HepG2 (cell line): Measurements from ENCODE around the gene SHFL. TPM values are rescaled to one million over a fixed set of nuclear protein-coding genes. Genes with fewer than 3 reads are reported as not detected.

Source experiments
- GMEB2 ChIP-seq: IDR thresholded peaks from 2 replicates; pipeline ENCODE4 v1.6.1; 2016; ENCODE audit warnings: missing biosample characterization, missing genetic modification reagents, low read depth
- HIVEP1 ChIP-seq: sonication (generic); formaldehyde crosslinking; IDR thresholded peaks from 2 replicates; pipeline ENCODE4 v1.4.0; 2020; ENCODE audit warnings: mild to moderate bottlenecking, missing genetic modification reagents
- IRX3 ChIP-seq: sonication (generic); formaldehyde crosslinking; IDR thresholded peaks from 2 replicates; pipeline ENCODE4 v1.8.1; 2023; ENCODE audit warnings: mild to moderate bottlenecking, low read depth, missing genetic modification reagents, borderline replicate concordance
- KDM5A ChIP-seq: fragments of 200-600 bp; sonication (generic); IDR thresholded peaks from 2 replicates; pipeline ENCODE4 v1.7.0; 2018; ENCODE audit warnings: antibody characterized with exemption, mild to moderate bottlenecking, low read length, borderline replicate concordance
- MXI1 ChIP-seq: IDR thresholded peaks from 3 replicates; pipeline ENCODE4 v1.6.1; 2012; ENCODE audit warnings: low read depth, low read length, inconsistent platforms, borderline replicate concordance
- PLRG1 ChIP-seq: fragments of 450-650 bp; conservative IDR thresholded peaks from 2 replicates; pipeline ENCODE4 v1.6.1; 2016
- SIN3B ChIP-seq: fragments of 150-350 bp; IDR thresholded peaks from 2 replicates; pipeline ENCODE4 v1.6.1; 2014; ENCODE audit warnings: low read length
- SYNCRIP ChIP-seq: fragments of 200-400 bp; formaldehyde crosslinking; IDR thresholded peaks from 2 replicates; pipeline ENCODE4 v1.6.1; 2018; ENCODE audit warnings: mild to moderate bottlenecking, low read depth, low read length; ENCODE audit not compliant: insufficient read depth
- ZFP37 ChIP-seq: sonication (generic); formaldehyde crosslinking; IDR thresholded peaks from 2 replicates; pipeline ENCODE4 v1.4.0; 2020; ENCODE audit warnings: missing genetic modification reagents, borderline replicate concordance
- ZNF256 ChIP-seq: sonication (generic); formaldehyde crosslinking; conservative IDR thresholded peaks from 2 replicates; pipeline ENCODE4 v1.4.0; 2020; ENCODE audit warnings: missing genetic modification reagents
- ZNF335 ChIP-seq: sonication (generic); formaldehyde crosslinking; IDR thresholded peaks from 2 replicates; pipeline ENCODE4 v1.4.0; 2020; ENCODE audit warnings: missing genetic modification reagents
- ZNF549 ChIP-seq: sonication (generic); formaldehyde crosslinking; IDR thresholded peaks from 2 replicates; pipeline ENCODE4 v1.5.0; 2020; ENCODE audit warnings: missing genetic modification reagents
- ZNF883 ChIP-seq: sonication (generic); formaldehyde crosslinking; IDR thresholded peaks from 2 replicates; pipeline ENCODE4 v1.5.1; 2020; ENCODE audit warnings: mild to moderate bottlenecking, missing genetic modification reagents; ENCODE audit errors: not compliant biosample characterization
- polyA plus RNA-seq, 8 experiments: library from polyadenylated mRNA; depleted of rRNA in 3 of 8; stranded (reverse) in 7 of 8; unstranded in 1 of 8; fragments of >200 nt; fragmentation: Illumina TruSeq in 4 of 8; extraction: Trizol in 4 of 8; gene quantifications; 2 replicates each; pipeline versions ENCODE4 v1.2.1 to v1.2.3, GENCODE V29; 2011 to 2016; ENCODE audit warnings: low read depth in 4 of 8, missing spikeins in 1 of 8, mixed read lengths in 1 of 8; ENCODE audit not compliant: insufficient read depth in 1 of 8
- total RNA-seq, 5 experiments: library from RNA; depleted of rRNA; stranded (reverse); fragments of >200 nt; fragmentation: Illumina TruSeq; extraction: Trizol; gene quantifications; 2 replicates each; pipeline ENCODE4 v1.2.3, GENCODE V29; 2016; ENCODE audit warnings: low read depth in 1 of 5
- TF ChIP-seq, protein P1 (sequence below), 2 experiments: sonication (generic) in 1 of 2; formaldehyde crosslinking in 1 of 2; IDR thresholded peaks; 2 replicates each; pipeline versions ENCODE4 v1.6.1 to v1.9.0; 2014 to 2022; ENCODE audit warnings: antibody characterized with exemption in 1 of 2, borderline replicate concordance in 1 of 2, inconsistent platforms in 1 of 2, low read depth in 1 of 2, missing genetic modification reagents in 1 of 2
- TF ChIP-seq, protein P2 (sequence below): sonication (generic); formaldehyde crosslinking; IDR thresholded peaks from 2 replicates; pipeline ENCODE4 v1.8.1; 2022; ENCODE audit warnings: low read depth, mild to moderate bottlenecking, missing genetic modification reagents

SHFL gene
- total and polyA plus RNA-seq, 2 of the 13 experiments (the other 11 are each of a cell fraction or from before 2014, with no cell fraction given) = 12.3 to 36.4 TPM

- 0 out of 2 replicates have a peak, but pooled peaks have one; percentile 66 for TF ChIP-seq IRX3
- no peak for TF ChIP-seq PLRG1
- TF ChIP-seq ZNF549 (CRISPR knock-in tag) = no peak
- TF ChIP-seq, protein P1, sequence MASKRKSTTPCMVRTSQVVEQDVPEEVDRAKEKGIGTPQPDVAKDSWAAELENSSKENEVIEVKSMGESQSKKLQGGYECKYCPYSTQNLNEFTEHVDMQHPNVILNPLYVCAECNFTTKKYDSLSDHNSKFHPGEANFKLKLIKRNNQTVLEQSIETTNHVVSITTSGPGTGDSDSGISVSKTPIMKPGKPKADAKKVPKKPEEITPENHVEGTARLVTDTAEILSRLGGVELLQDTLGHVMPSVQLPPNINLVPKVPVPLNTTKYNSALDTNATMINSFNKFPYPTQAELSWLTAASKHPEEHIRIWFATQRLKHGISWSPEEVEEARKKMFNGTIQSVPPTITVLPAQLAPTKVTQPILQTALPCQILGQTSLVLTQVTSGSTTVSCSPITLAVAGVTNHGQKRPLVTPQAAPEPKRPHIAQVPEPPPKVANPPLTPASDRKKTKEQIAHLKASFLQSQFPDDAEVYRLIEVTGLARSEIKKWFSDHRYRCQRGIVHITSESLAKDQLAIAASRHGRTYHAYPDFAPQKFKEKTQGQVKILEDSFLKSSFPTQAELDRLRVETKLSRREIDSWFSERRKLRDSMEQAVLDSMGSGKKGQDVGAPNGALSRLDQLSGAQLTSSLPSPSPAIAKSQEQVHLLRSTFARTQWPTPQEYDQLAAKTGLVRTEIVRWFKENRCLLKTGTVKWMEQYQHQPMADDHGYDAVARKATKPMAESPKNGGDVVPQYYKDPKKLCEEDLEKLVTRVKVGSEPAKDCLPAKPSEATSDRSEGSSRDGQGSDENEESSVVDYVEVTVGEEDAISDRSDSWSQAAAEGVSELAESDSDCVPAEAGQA (IDR thresholded peaks at IDR 0.05; ENCODE audit: low read depth) = peak; percentile 80
- TF ChIP-seq, protein P1 (CRISPR knock-in tag; IDR thresholded peaks at IDR 0.05; ENCODE audit: borderline replicate concordance) = no peak
- TF ChIP-seq KDM5A = peak; percentile 86
- no peak for TF ChIP-seq SYNCRIP
- TF ChIP-seq ZFP37 = 0 out of 2 replicates have a peak, but pooled peaks have one; percentile 56
- peak; percentile 99 for TF ChIP-seq MXI1
- TF ChIP-seq ZNF256 = no peak
- TF ChIP-seq ZNF883 (CRISPR knock-in tag) = peak; percentile 86
- TF ChIP-seq SIN3B = peak; percentile 83
- TF ChIP-seq HIVEP1 (CRISPR knock-in tag) = 0 out of 2 replicates have a peak, but pooled peaks have one; percentile 41
- TF ChIP-seq, protein P2, sequence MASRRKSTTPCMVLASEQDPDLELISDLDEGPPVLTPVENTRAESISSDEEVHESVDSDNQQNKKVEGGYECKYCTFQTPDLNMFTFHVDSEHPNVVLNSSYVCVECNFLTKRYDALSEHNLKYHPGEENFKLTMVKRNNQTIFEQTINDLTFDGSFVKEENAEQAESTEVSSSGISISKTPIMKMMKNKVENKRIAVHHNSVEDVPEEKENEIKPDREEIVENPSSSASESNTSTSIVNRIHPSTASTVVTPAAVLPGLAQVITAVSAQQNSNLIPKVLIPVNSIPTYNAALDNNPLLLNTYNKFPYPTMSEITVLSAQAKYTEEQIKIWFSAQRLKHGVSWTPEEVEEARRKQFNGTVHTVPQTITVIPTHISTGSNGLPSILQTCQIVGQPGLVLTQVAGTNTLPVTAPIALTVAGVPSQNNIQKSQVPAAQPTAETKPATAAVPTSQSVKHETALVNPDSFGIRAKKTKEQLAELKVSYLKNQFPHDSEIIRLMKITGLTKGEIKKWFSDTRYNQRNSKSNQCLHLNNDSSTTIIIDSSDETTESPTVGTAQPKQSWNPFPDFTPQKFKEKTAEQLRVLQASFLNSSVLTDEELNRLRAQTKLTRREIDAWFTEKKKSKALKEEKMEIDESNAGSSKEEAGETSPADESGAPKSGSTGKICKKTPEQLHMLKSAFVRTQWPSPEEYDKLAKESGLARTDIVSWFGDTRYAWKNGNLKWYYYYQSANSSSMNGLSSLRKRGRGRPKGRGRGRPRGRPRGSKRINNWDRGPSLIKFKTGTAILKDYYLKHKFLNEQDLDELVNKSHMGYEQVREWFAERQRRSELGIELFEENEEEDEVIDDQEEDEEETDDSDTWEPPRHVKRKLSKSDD = no peak
- TF ChIP-seq GMEB2 (CRISPR knock-in tag) = peak; percentile 66; the same call in 1 of the 2 replicates
- no peak for TF ChIP-seq ZNF335 (CRISPR knock-in tag)
These were observed 20.2 kb downstream of the SHFL start, which contains the start of gene PPAN (continued) for GRCh38 chr19:10106100-10106936.
